HG03571 (cell line): ENCODE measurements around the gene SUFU.

ENCODE experiments used
- ATAC-seq: cut with Tn5 transposase; IDR thresholded peaks from one replicate; pipeline ENCODE4 v1.9.1; 2021; ENCODE audit not compliant: unreplicated experiment

Gene SUFU

GRCh38 chr10:102615361-102615760 lies 111.6 kb downstream of the SUFU start:
- no peak for ATAC-seq

- ATAC-seq: no peak
These were observed 112.4 kb downstream of the SUFU start for GRCh38 chr10:102616066-102616770.

- ATAC-seq: no peak
These were observed 113.3 kb downstream of the SUFU start for GRCh38 chr10:102617041-102617440.

- no peak for ATAC-seq
These were observed 114.0 kb downstream of the SUFU start for GRCh38 chr10:102617816-102618215.

GRCh38 chr10:102619281-102619981 lies 115.7 kb downstream of the SUFU start:
- no peak for ATAC-seq

GRCh38 chr10:102620138-102620590 lies 116.4 kb downstream of the SUFU start:
- no peak for ATAC-seq

GRCh38 chr10:102620591-102621442 lies 117.0 kb downstream of the SUFU start:
- no peak for ATAC-seq

- ATAC-seq: no peak
These were observed 117.9 kb downstream of the SUFU start for GRCh38 chr10:102621443-102622325.

GRCh38 chr10:102624094-102624493 lies 120.3 kb downstream of the SUFU start:
- no peak for ATAC-seq

GRCh38 chr10:102624751-102625645 lies 121.2 kb downstream of the SUFU start:
- ATAC-seq: no peak

- ATAC-seq: no peak
These were observed 122.4 kb downstream of the SUFU start for GRCh38 chr10:102626026-102626685.

GRCh38 chr10:102627291-102627735 lies 123.5 kb downstream of the SUFU start:
- ATAC-seq: no peak

- ATAC-seq: no peak
These were observed 124.0 kb downstream of the SUFU start for GRCh38 chr10:102627736-102628293.

- ATAC-seq: no peak
These were observed 124.7 kb downstream of the SUFU start for GRCh38 chr10:102628451-102628911.

GRCh38 chr10:102629661-102630614 lies 126.2 kb downstream of the SUFU start:
- ATAC-seq: no peak

GRCh38 chr10:102630663-102631062 lies 126.9 kb downstream of the SUFU start:
- no peak for ATAC-seq
